ENCODE measurements around the gene SUGCT. TPM values are rescaled to one million over a fixed set of nuclear protein-coding genes. Genes with fewer than 3 reads are reported as not detected.

SUGCT gene
- total and polyA plus RNA-seq, 2 of the 8 experiments (the other 6 are each of a cell fraction or from before 2014, with no cell fraction given), result 2.8 to 5.4 TPM

- TF ChIP-seq POU5F1 (IDR thresholded peaks at IDR 0.05; ENCODE audit: low read depth, low read length), result no peak
- no peak for TF ChIP-seq KDM1A (IDR thresholded peaks at IDR 0.05; ENCODE audit: borderline replicate concordance, low read length)
- TF ChIP-seq CBX5 (IDR thresholded peaks at IDR 0.05; ENCODE audit: low read depth, low read length), result no peak
- TF ChIP-seq MAFK (IDR thresholded peaks at IDR 0.05; ENCODE audit: low read depth, low read length), result no peak
- no peak for TF ChIP-seq GTF2F1 (IDR thresholded peaks at IDR 0.05; ENCODE audit: borderline replicate concordance, low read depth, low read length)
Observed at GRCh38 chr7:40907286-40907685, 772.5 kb downstream of the SUGCT start (continued).
